HG02763 (cell line): ENCODE measurements around the gene DCX.

ENCODE experiments used
- ATAC-seq: cut with Tn5 transposase; IDR thresholded peaks from one replicate; pipeline ENCODE4 v1.9.1; 2021; ENCODE audit warnings: mild to moderate bottlenecking, moderate library complexity; ENCODE audit not compliant: unreplicated experiment

The DCX gene

GRCh38 chrX:111319451-111319850 lies 92.5 kb downstream of the DCX start:
- ATAC-seq, result no peak

GRCh38 chrX:111318901-111319300 lies 93.1 kb downstream of the DCX start:
- no peak for ATAC-seq

GRCh38 chrX:111309083-111309482 lies 102.9 kb downstream of the DCX start:
- no peak for ATAC-seq

GRCh38 chrX:111308039-111308438 lies 104.0 kb downstream of the DCX start:
- no peak for ATAC-seq

- no peak for ATAC-seq
Observed at GRCh38 chrX:111302284-111302683, 109.7 kb downstream of the DCX start.

- ATAC-seq, result no peak
Observed at GRCh38 chrX:111288841-111289240, 123.2 kb downstream of the DCX start.

GRCh38 chrX:111284631-111285293 lies 127.2 kb downstream of the DCX start:
- ATAC-seq, result no peak

- ATAC-seq, result no peak
Observed at GRCh38 chrX:111283446-111283845, 128.5 kb downstream of the DCX start.

GRCh38 chrX:111282991-111283390 lies 129.0 kb downstream of the DCX start:
- no peak for ATAC-seq

- ATAC-seq, result no peak
Observed at GRCh38 chrX:111282139-111282538, 129.9 kb downstream of the DCX start.

- no peak for ATAC-seq
Observed at GRCh38 chrX:111270339-111270738, 141.7 kb downstream of the DCX start, which contains the start of gene CAPN6. TSS of gene CAPN6 (minus strand) at chrX:111270483. CDS start at chrX:111263936, 6,547 bp downstream.

- ATAC-seq, result no peak
Observed at GRCh38 chrX:111268506-111268905, 143.5 kb downstream of the DCX start.

GRCh38 chrX:111265486-111265885 lies 146.5 kb downstream of the DCX start:
- ATAC-seq, result no peak

GRCh38 chrX:111264385-111264784 lies 147.6 kb downstream of the DCX start:
- no peak for ATAC-seq

GRCh38 chrX:111262086-111262485 lies 149.9 kb downstream of the DCX start:
- no peak for ATAC-seq

GRCh38 chrX:111260451-111260850 lies 151.5 kb downstream of the DCX start:
- no peak for ATAC-seq

- ATAC-seq, result no peak
Observed at GRCh38 chrX:111259559-111259958, 152.4 kb downstream of the DCX start.

GRCh38 chrX:111257733-111258132 lies 154.3 kb downstream of the DCX start:
- ATAC-seq, result no peak

GRCh38 chrX:111254896-111255693 lies 156.9 kb downstream of the DCX start:
- ATAC-seq, result no peak

GRCh38 chrX:111244235-111244750 lies 167.7 kb downstream of the DCX start:
- no peak for ATAC-seq
